Thyroid gland (tissue), 4 donors: ENCODE data around the gene EIF3M. TPM values are rescaled to one million over a fixed set of nuclear protein-coding genes. Genes with fewer than 3 reads are reported as not detected.

Source experiments
- DNase-seq, 2 donors: peaks; one replicate each; pipeline ENCODE4 v3.0.0-alpha.2; 2019
- H3K27ac ChIP-seq, 3 donors: fragments of 200-600 bp; sonication (generic); 1 replicate in 2 of 3; 2 replicates in 1 of 3; pipeline ENCODE4 v1.5.1; 2016 to 2019; ENCODE audit warnings: mild to moderate bottlenecking in 1 of 3, moderate library complexity in 1 of 3
- H3K27me3 ChIP-seq: fragments of 200-600 bp; sonication (generic); one replicate; pipeline ENCODE4 v1.5.1; 2019
- H3K36me3 ChIP-seq, 2 donors: fragments of 200-600 bp; sonication (generic); one replicate each; pipeline ENCODE4 v1.5.1; 2016 to 2019
- H3K4me1 ChIP-seq, 2 donors: fragments of 200-600 bp; sonication (generic); one replicate each; pipeline ENCODE4 v1.5.1; 2017 to 2019
- H3K4me3 ChIP-seq, 3 donors: fragments of 200-600 bp; sonication (generic); replicated peaks in 1 of 3; 1 replicate in 2 of 3; 2 replicates in 1 of 3; pipeline ENCODE4 v1.5.1; 2016; ENCODE audit warnings: mild to moderate bottlenecking in 1 of 3
- H3K9me3 ChIP-seq: fragments of 200-600 bp; sonication (generic); one replicate; pipeline ENCODE4 v1.5.1; 2017
- POLR2A ChIP-seq, 2 donors: fragments of 450-650 bp; IDR thresholded peaks; one replicate each; pipeline ENCODE4 v1.6.1; 2017; ENCODE audit warnings: antibody characterized with exemption in 2 of 2, mild to moderate bottlenecking in 2 of 2, moderate library complexity in 1 of 2
- WGBS, 2 donors: methylation state at CpG; one replicate each; pipeline ENCODE4 v1.1.5; 2017; 5-methylcytosine and 5-hydroxymethylcytosine counted together
- intact Hi-C: fragments of 100-400 bp; cut with DNase I; formaldehyde crosslinking; loops from one replicate; pipeline ENCODE4 v1.15.1; 2023
- total RNA-seq, 4 donors: library from RNA; depleted of rRNA; stranded (reverse); fragments of >200 nt; gene quantifications; one replicate each; pipeline ENCODE4 v1.2.3, GENCODE V29; 2016
- TF ChIP-seq, protein P1 (sequence below), 6 experiments: fragments of 200-600 bp in 3 of 6; fragments of 450-650 bp in 3 of 6; sonication (generic) in 3 of 6; IDR thresholded peaks; one replicate each; pipeline ENCODE4 v1.5.1; 2016 to 2019; ENCODE audit warnings: antibody characterized with exemption in 6 of 6, mild to moderate bottlenecking in 2 of 6, inconsistent platforms in 1 of 6, moderate library complexity in 1 of 6

EIF3M gene
- total RNA-seq, 4 donors from 2014 or later, result 251 to 403 (median 308) TPM

DNA sequence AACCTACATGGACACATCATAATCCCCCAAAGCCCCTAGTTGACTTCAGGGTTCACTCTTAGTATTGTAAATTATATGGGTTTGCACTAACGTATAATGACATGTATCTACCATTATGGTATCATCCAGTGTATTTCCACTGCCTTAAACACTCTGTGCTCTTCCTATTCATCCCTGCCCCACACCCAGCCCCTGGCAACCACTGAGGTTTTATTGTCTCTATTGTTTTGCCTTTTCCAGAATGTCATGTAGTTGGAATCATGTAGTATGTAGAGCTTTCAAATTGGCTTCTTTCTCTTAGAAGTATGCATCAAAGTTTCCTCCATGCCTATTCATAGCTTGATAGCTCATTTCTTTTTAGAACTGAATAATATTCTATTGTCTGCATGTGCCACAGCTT is 16.5 kb upstream of the EIF3M start:
- TF ChIP-seq, protein P1, sequence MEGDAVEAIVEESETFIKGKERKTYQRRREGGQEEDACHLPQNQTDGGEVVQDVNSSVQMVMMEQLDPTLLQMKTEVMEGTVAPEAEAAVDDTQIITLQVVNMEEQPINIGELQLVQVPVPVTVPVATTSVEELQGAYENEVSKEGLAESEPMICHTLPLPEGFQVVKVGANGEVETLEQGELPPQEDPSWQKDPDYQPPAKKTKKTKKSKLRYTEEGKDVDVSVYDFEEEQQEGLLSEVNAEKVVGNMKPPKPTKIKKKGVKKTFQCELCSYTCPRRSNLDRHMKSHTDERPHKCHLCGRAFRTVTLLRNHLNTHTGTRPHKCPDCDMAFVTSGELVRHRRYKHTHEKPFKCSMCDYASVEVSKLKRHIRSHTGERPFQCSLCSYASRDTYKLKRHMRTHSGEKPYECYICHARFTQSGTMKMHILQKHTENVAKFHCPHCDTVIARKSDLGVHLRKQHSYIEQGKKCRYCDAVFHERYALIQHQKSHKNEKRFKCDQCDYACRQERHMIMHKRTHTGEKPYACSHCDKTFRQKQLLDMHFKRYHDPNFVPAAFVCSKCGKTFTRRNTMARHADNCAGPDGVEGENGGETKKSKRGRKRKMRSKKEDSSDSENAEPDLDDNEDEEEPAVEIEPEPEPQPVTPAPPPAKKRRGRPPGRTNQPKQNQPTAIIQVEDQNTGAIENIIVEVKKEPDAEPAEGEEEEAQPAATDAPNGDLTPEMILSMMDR (IDR thresholded peaks at IDR 0.05), result no peak
- no peak for TF ChIP-seq POLR2A (IDR thresholded peaks at IDR 0.05)
- no peak overlapping the region for H3K4me3 ChIP-seq
- DNase-seq, result no peak
- H3K9me3 ChIP-seq, result no peaks in the 10 kb centered on the region
- H3K4me1 ChIP-seq, result peaks cover 9 to 15% of the 10 kb centered on the region in 2 donors
- H3K27me3 ChIP-seq, result no peaks in the 10 kb centered on the region
- no peaks in the 10 kb centered on the region for H3K36me3 ChIP-seq
- no peak overlapping the region for H3K27ac ChIP-seq
- 90 to 100% methylated on average over 1 of the region's 1 CpG for WGBS, 2 donors
- intact Hi-C loops, result no loop called here

DNA sequence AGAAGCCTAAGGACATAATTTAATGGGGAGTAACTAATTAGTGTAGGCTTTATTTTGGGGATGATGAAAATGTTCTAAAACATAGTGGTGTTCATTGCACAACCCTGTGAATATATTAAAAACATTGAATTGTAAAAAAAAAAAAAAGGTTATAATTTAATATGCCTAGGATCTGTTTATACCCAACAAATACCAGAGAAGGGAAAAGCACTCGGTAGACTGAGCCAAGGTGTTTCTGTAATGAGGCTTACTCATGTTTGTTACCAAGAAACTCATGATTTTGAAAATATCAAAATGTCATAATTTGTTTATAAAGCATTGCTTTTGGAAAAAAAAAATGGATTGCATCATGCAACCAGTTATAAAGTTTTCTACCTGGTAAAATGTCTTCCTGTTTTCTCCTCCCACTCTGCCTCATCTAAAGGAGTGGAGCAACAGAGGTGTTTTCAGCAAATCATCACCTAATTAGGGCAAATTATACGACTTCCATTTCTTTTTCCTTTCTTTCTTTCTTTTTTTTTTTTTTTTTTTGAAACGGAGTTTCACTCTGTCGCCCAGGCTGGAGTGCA is 14.2 kb upstream of the EIF3M start:
- WGBS, 2 donors, result 59 to 67% methylated on average over 4 of the region's 4 CpGs
- H3K36me3 ChIP-seq, result no peaks in the 10 kb centered on the region
- no peaks in the 10 kb centered on the region for H3K27me3 ChIP-seq
- H3K4me1 ChIP-seq, result no peaks in the 10 kb centered on the region
- TF ChIP-seq POLR2A (IDR thresholded peaks at IDR 0.05), result no peak
- TF ChIP-seq, protein P1 (IDR thresholded peaks at IDR 0.05), result no peak
- H3K27ac ChIP-seq, result no peak overlapping the region
- H3K4me3 ChIP-seq, result no peak overlapping the region
- intact Hi-C loops, result no loop called here
- no peak for DNase-seq
- no peaks in the 10 kb centered on the region for H3K9me3 ChIP-seq

DNA sequence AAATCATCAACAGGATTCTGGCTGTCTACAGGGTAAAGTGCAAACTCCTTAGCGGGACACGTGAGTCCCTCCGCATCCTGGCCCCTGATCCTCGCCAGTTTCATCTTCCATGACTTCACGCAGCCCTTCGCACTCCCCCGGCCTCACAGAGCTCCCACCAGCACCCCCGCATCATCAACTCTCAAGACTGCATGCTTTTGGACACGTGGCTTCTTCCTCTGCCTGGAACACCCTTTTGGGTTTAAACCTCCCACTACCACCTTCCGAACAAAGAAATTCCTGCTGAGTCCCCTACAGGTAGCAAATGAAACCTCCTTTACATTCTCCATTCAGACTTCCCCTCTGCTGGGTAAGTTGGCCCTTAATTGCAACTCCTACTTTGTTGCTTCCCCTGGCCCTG is 12.6 kb upstream of the EIF3M start:
- Histone ChIP-seq H3K9me3 (no peaks in the 10 kb centered on the region), H3K4me3 (no peak overlapping the region), H3K4me1 (no peaks in the 10 kb centered on the region), H3K36me3 (no peaks in the 10 kb centered on the region), H3K27me3 (no peaks in the 10 kb centered on the region), H3K27ac (no peak overlapping the region)
- DNase-seq, result no peak
- WGBS, 2 donors, result 73 to 77% methylated on average over 10 of the region's 10 CpGs
- intact Hi-C loops, result no loop called here
- TF ChIP-seq, protein P1 (IDR thresholded peaks at IDR 0.05), result no peak
- TF ChIP-seq POLR2A (IDR thresholded peaks at IDR 0.05), result no peak

DNA sequence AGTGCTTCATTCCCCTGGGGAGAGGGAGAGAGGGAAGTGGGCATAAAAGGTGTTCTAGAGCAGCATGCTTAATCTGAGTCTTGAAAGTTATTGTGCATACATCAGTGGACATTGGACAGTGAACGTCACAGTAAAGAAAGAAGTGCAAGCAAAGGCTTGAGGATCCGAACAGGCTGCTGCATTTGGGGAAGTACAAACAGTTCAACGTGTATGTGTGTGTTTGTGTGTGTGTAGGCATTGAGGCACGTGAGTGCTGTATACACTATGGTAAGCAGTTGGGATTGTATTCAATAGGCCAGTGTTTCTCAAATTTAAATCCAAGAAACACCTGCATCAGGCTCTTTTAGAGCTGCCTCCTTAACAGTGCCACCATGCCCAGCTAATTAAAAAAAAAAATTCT is 10.4 kb upstream of the EIF3M start:
- H3K9me3 ChIP-seq, result no peaks in the 10 kb centered on the region
- TF ChIP-seq, protein P1 (IDR thresholded peaks at IDR 0.05), result no peak
- no peak for TF ChIP-seq POLR2A (IDR thresholded peaks at IDR 0.05)
- no peaks in the 10 kb centered on the region for H3K36me3 ChIP-seq
- H3K4me1 ChIP-seq, result no peaks in the 10 kb centered on the region
- no peaks in the 10 kb centered on the region for H3K27me3 ChIP-seq
- no peak overlapping the region for H3K27ac ChIP-seq
- 68% methylated on average over 4 of the region's 4 CpGs for WGBS, 2 donors
- intact Hi-C loops, result no loop called here
- H3K4me3 ChIP-seq, result no peak overlapping the region
- DNase-seq, result no peak

DNA sequence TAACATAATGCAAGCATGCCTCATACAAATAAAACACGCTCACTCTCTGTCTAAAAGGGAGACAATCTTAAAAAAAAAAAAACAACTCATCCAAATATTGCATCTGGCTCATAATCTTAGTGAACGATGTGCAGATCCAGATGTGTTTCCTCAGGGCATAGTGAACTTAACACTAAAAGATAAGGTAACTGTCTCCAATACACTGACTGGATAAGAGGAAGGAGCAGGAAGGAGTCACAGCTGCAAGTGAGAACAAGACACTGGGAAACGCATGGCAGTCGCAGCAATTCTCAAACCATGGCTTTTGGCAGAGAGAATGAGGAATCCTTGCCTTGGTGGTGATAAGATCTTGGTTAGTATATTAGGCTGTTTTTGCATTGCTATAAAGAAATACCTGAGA is 9.2 kb upstream of the EIF3M start:
- H3K36me3 ChIP-seq, result no peaks in the 10 kb centered on the region
- H3K27ac ChIP-seq, result no peak overlapping the region
- no peaks in the 10 kb centered on the region for H3K4me1 ChIP-seq
- 90 to 92% methylated on average over 4 of the region's 4 CpGs for WGBS, 2 donors
- no peak for DNase-seq
- intact Hi-C loops, result no loop called here
- H3K4me3 ChIP-seq, result no peak overlapping the region
- no peaks in the 10 kb centered on the region for H3K9me3 ChIP-seq
- no peaks in the 10 kb centered on the region for H3K27me3 ChIP-seq
- TF ChIP-seq POLR2A (IDR thresholded peaks at IDR 0.05), result no peak
- TF ChIP-seq, protein P1 (IDR thresholded peaks at IDR 0.05), result no peak
